ENCODE data around the gene VSX1.

The VSX1 gene

GRCh38 chr20:25065625-25066338, 16.2 kb downstream of the VSX1 start:
- DNase-seq (ENCODE audit: low read depth, low spot score) = no peak

DNA sequence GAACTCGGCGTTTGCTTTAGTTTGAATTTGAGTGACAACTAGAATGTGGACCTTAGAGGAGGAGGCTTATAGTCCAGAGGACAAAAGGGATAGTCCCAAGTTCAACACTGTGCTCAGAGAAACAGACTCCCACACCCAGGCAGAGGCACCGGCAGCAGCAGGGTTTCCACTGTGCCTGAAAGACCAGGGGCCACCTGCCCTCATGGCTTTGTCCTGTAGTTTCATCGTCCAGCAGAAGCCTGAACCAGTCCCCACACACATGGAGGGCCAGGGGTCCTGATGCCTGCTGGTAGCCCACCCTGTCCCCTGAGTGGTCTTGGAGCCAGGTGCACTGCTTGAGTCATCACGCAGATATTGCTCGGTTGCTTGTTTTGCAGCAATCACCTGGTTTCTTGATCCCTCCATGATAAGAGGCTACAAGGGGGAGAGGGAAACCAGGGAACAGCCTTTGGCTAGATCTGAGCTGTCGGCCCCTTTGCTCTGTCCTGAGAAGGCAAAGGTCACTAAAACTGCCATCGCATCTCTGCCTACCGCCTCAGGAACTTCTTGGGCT, 16.8 kb downstream of the VSX1 start:
- DNase-seq (ENCODE audit: low read depth, low spot score) = no peak

GRCh38 chr20:25064561-25065071, 17.3 kb downstream of the VSX1 start:
- DNase-seq (ENCODE audit: low read depth, low spot score) = no peak

DNA sequence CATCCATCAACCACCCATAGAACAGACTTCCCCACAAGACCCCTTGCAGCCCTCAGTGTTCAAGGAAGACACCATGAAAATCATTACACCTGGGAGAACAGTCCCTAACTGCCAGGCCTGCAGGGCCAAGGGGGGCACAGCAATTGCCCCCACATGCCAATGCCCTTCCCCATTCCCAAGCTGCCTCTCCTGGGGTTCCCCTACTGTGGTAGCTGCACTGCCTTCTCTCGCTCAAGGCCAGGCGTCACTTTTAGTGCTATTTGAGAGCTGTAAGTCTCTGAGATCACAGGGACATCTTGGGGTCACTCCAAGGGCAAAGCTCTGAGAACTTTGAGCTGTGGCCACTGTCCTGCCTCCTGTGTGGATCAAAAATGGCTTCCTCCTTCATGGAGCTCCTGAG, 18.0 kb downstream of the VSX1 start:
- no peak for DNase-seq (ENCODE audit: low read depth, low spot score)

- no peak for DNase-seq (ENCODE audit: low read depth, low spot score)
These were observed 18.4 kb downstream of the VSX1 start for GRCh38 chr20:25063546-25063945.

- no peak for DNase-seq (ENCODE audit: low read depth, low spot score)
These were observed 19.1 kb downstream of the VSX1 start for GRCh38 chr20:25062841-25063240.

GRCh38 chr20:25061821-25062530, 20.0 kb downstream of the VSX1 start:
- no peak for DNase-seq (ENCODE audit: low read depth, low spot score)

DNA sequence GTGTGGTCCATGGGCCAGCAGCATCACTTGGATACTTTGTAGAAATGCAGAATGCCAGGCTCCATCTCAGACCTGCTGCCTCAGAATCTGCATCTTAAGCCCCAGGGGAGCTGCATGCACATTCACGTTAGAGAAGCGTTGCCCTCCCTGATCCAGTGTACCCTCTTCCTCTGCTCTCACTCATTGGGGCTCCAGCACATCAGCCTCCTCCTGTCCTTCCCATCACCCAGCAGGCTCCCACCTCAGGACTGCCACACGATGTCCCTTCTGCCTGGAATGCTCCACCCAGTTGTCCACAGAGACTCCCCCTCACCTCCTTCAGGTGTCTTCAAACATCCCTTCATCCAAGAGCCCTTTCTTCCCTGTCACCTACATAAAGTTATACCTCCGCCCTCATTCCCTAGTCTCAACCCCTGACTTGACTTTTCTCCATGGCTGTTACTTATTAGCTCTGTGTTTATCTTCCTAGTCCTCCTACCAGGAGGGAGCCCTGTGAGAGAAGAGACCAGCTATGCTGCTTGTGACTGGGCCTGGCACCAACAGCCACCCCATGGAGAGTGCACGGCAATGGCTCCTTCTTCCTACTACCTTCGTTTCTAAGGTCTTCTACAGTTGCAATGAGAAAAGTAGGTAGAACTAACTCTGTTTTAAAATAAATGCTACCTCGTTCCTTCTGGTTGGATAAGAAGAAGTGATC, 20.7 kb downstream of the VSX1 start:
- no peak for DNase-seq (ENCODE audit: low read depth, low spot score)

DNA sequence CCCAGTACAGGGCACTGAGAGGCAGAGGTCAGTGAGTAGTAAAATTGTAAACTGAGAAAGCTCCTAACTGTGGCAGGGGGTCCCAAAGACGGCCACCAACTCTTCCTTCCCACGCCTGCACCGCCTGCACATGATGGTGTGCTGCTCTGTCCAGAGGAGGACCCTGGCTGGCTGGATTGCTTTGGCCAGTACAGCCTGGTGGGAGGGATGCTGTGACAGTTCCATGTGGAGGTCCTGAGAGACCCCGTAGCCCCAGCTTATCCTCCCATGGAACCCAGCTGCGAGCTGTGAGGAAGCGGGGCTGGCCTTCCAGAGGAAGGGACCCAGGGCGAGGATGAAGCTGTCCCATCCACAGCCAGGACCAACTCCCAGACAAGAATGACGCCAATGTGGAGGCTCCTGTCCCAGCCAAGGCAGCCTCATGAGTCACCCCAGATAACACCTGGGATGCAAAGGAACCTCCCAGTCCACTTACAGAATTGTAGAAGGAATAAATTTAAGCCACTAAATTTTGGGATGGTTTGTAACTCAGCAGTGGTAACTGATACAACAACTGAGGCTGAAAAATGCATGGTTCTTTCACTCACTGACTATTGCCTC, 22.0 kb downstream of the VSX1 start:
- no peak for DNase-seq (ENCODE audit: low read depth, low spot score)

DNA sequence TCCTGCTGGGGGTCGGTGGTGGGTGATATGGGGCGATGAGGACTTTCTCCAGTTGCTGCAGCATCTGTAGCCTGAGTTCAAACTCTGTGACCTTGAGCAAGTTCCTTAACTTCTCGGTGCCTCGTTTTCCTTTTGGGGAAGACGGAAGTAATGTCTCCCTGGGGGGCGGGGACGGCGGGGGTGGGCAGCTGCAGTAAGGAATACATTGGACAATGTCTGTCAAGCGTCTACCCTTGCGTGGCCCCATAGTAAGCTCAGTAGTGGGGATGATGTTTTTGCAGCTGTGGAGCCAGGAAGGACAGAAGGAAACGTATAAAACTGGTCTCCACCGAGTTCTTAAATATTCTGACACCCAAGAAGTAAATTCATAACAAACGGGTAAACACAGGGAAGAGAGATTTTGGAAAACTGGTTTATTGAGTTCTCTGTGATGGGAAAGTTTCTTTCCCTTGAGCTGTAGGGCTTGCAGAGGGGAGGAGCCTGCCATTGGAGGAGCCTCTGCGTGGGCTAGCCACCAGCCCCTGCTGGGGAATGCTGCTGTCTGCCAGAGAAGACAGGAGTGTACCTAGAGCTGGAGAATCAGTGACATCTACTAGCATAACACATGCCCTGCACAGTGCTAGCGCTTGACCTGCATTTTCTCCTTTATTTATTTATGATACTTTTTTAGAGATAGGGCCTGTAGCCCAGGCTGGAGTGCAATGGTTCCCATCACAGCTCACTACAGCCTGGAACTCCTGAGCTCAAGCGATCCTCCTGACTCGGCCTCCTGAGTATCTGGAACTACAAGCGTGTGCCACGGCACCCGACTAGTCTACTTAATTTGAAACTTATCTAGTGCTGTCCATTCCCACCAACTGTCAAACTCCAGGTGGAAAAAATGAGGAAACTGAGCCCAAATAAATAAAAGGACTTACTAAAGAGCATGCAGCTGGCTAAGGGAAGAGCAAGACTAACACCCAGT, 22.8 kb downstream of the VSX1 start:
- no peak for DNase-seq (ENCODE audit: low read depth, low spot score)

DNA sequence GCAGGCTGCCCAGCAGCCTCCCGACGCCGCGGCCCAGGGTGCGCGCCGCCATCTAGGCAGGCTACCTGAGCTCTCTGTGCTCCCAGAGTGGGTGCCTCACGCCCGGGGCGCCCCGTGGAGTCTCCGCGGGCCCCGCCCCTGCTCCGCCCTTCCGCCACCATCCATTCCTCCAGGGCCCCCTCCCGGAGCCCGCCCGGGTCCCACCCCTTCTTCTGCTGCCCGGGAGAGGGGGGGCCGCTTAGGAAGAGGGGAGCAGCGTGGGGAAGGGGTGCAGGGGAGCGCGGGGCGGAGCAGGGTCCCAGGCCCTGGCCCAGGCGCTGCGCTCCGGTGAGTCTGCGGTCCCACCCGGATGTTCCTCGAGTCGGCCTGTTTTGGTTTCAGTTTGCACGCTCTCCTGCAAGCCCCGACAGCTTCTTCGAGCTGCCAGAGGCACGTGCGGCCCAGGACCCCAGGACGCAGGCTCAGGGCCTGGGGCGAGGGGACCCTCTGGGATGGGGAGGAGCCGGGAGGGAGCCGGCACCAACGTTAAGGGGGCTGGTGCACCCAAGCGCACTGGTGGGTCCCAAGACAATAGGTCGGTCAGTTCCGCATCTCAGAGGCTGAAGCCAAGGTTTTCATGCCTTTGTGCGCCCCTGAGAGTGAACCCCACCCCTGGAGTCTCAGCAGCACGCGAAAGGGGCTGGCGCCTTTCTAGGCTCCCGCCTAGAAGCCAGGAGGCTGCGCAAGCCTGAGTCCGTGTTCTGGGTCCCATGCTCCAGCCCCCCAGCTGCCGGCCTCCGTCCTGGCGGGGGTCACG, 23.7 kb downstream of the VSX1 start, which contains the start of gene ACSS1:
Gene ACSS1 (minus strand): TSS at position 89 of the 796 bp plus-strand sequence. CDS start 37 bp downstream, at position 52.
- DNase-seq (ENCODE audit: low read depth, low spot score) = no peak

GRCh38 chr20:25057234-25058050, 24.5 kb downstream of the VSX1 start:
- DNase-seq (ENCODE audit: low read depth, low spot score) = no peak

- DNase-seq (ENCODE audit: low read depth, low spot score) = no peak
These were observed 25.2 kb downstream of the VSX1 start for GRCh38 chr20:25056690-25057233.

DNA sequence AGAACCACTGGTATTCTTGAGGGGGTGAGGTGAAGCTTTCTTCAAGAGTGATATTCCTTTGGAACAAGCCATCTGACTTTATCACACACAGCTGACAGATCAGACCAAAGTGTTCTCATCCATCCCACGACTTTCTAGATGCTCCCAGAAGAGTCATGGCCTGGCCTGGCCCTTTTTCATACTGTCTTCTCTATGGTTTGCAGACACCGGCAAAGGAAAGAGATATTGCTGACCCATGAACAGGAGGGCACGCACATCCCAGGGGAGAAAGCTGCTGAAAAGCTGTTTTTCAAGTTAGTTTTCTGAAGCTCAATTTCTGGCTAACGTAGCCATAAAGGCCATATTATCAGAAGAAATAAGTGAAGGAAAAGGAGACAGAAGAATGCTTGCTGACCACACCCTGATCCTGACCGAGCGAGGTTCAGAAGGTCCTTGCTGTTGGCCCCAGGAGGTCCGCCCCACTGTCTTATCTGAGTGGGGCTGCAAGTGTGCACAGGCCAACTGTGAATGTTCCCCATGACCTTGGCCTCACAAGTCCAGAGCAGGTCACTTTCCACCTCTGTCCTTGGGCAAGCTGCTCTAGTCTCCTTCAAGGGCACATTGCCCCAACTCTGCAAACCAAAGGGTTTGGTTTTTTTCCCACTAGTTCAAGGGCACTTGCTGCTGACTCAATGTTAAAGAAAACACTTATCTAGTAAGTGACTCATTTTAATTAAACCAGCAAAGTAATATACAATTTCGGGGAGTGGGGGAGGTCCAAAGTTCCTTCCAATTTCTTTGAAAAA, 26.0 kb downstream of the VSX1 start:
- DNase-seq (ENCODE audit: low read depth, low spot score) = no peak

- no peak for DNase-seq (ENCODE audit: low read depth, low spot score)
These were observed 26.8 kb downstream of the VSX1 start for GRCh38 chr20:25054995-25055629.

- DNase-seq (ENCODE audit: low read depth, low spot score) = no peak
These were observed 27.7 kb downstream of the VSX1 start for GRCh38 chr20:25054096-25054820.
